HCT116 (cell line): ENCODE results near the gene SPATA25. TPM values are rescaled to one million over a fixed set of nuclear protein-coding genes. Genes with fewer than 3 reads are reported as not detected.

Source experiments
- ATAC-seq: fragments of 200-7000 bp; cut with Tn5 transposase; 2 replicates; pipeline ENCODE4 v1.9.1; 2020; ENCODE audit warnings: mild to moderate bottlenecking, moderate library complexity
- BruUV-seq: library from RNA; stranded (reverse); fragments of 400-500 nt; replicated peaks from 2 replicates; lab custom pipeline; 2021; lab: Mats Ljungman, UMichigan
- CTCF ChIA-PET: fragments of 300-600 bp; sonication (Branson Sonifier 250); formaldehyde crosslinking; loops from one replicate; lab custom pipeline; 2021; ENCODE audit warnings: antibody characterized with exemption; lab: Charles Lee
- POLR2A ChIA-PET: fragments of 300-600, 350-600 bp; sonication (Branson Sonifier 250); formaldehyde crosslinking; loops from one replicate; lab custom pipeline; 2021; ENCODE audit warnings: antibody characterized with exemption; lab: Charles Lee
- RAD21 ChIA-PET, 2 experiments: fragments of 300-600 bp; sonication (Branson Sonifier 250); formaldehyde crosslinking; loops; one replicate each; lab custom pipeline; 2023; ENCODE audit warnings: low total read pairs in 2 of 2; ENCODE audit not compliant: uncharacterized antibody in 2 of 2, unreplicated experiment in 2 of 2, low non-redundant PET in 1 of 2; lab: Charles Lee
- DNase-seq: peaks from one replicate; pipeline ENCODE4 v3.0.0-alpha.2; 2010; ENCODE audit warnings: low read depth, low spot score
- H2AFZ ChIP-seq: fragments of 200-600 bp; shearing (Covaris generic), sonication (generic); 2 replicates; pipeline ENCODE4 v1.6.1; 2017; ENCODE audit warnings: low read depth, mixed run types, mixed read lengths, antibody characterized with exemption, low read length; ENCODE audit not compliant: poor library complexity, severe bottlenecking
- H3K27ac ChIP-seq: 2 replicates; pipeline ENCODE4 v1.5.1; 2012; ENCODE audit warnings: low read depth, low read length
- H3K27me3 ChIP-seq: fragments of 200-600 bp; sonication (generic); 2 replicates; pipeline ENCODE4 v1.6.1; 2016; ENCODE audit warnings: mixed run types, low read length, mixed read lengths; ENCODE audit not compliant: insufficient read depth
- H3K36me3 ChIP-seq, 2 experiments: fragments of 200-500 bp in 1 of 2; fragments of 200-600 bp in 1 of 2; sonication (Bioruptor generic) in 1 of 2; sonication (generic) in 1 of 2; 2 replicates each; pipeline versions ENCODE4 v1.5.1 to v1.6.1; 2014 to 2016; ENCODE audit warnings: low read length in 2 of 2, inconsistent platforms in 1 of 2, mixed read lengths in 1 of 2, mixed run types in 1 of 2; ENCODE audit not compliant: insufficient read depth in 2 of 2, control insufficient read depth in 1 of 2
- H3K4me1 ChIP-seq, 2 experiments: fragments of 200-600 bp in 1 of 2; sonication (generic) in 1 of 2; 2 replicates each; pipeline versions ENCODE4 v1.5.1 to v1.6.1; 2012 to 2017; ENCODE audit warnings: low read length in 2 of 2, inconsistent platforms in 1 of 2, mild to moderate bottlenecking in 1 of 2, mixed read lengths in 1 of 2, mixed run types in 1 of 2, moderate library complexity in 1 of 2; ENCODE audit not compliant: insufficient read depth in 2 of 2, control insufficient read depth in 1 of 2
- H3K4me2 ChIP-seq: fragments of 200-600 bp; sonication (generic); 2 replicates; pipeline ENCODE4 v1.6.1; 2017; ENCODE audit warnings: mixed run types, low read length, mixed read lengths
- H3K4me3 ChIP-seq, 2 experiments: fragments of 200-600 bp in 1 of 2; sonication (generic) in 1 of 2; replicated peaks in 1 of 2; 2 replicates each; pipeline ENCODE4 v1.5.1; 2011 to 2016; ENCODE audit warnings: low read length in 2 of 2, control low read depth in 1 of 2, low read depth in 1 of 2, mild to moderate bottlenecking in 1 of 2, mixed read lengths in 1 of 2, mixed run types in 1 of 2
- H3K79me2 ChIP-seq: fragments of 200-600 bp; sonication (generic); 2 replicates; pipeline ENCODE4 v1.6.1; 2017; ENCODE audit warnings: mild to moderate bottlenecking, mixed run types, low read length, moderate library complexity, mixed read lengths; ENCODE audit not compliant: insufficient read depth
- H3K9ac ChIP-seq: fragments of 200-600 bp; sonication (generic); 2 replicates; pipeline ENCODE4 v1.6.1; 2016; ENCODE audit warnings: low read length, mixed read lengths
- H3K9me2 ChIP-seq: fragments of 200-600 bp; sonication (generic), shearing (Covaris generic); 2 replicates; pipeline ENCODE4 v1.6.1; 2017; ENCODE audit warnings: mixed run types, mild to moderate bottlenecking, moderate library complexity; ENCODE audit not compliant: insufficient read depth
- H3K9me3 ChIP-seq, 2 experiments: fragments of 200-500 bp in 1 of 2; fragments of 200-600 bp in 1 of 2; sonication (Bioruptor generic) in 1 of 2; sonication (generic) in 1 of 2; 2 replicates each; pipeline ENCODE4 v1.6.1; 2014 to 2017; ENCODE audit warnings: low read length in 2 of 2, mixed read lengths in 2 of 2, inconsistent platforms in 1 of 2, low read depth in 1 of 2, mild to moderate bottlenecking in 1 of 2, mixed run types in 1 of 2, moderate library complexity in 1 of 2; ENCODE audit not compliant: control insufficient read depth in 1 of 2, insufficient read depth in 1 of 2
- H4K20me1 ChIP-seq: fragments of 200-600 bp; sonication (generic), shearing (Covaris generic); 2 replicates; pipeline ENCODE4 v1.6.1; 2017; ENCODE audit warnings: mixed run types, mild to moderate bottlenecking, moderate library complexity; ENCODE audit not compliant: insufficient read depth
- CEBPB ChIP-seq: IDR thresholded peaks from 2 replicates; pipeline ENCODE4 v1.6.1; 2012; ENCODE audit warnings: low read depth
- EGR1 ChIP-seq: IDR thresholded peaks from 2 replicates; pipeline ENCODE4 v1.6.1; 2012; ENCODE audit warnings: low read depth
- EZH2 ChIP-seq: fragments of 200-600 bp; sonication (generic); IDR thresholded peaks from 2 replicates; pipeline ENCODE4 v1.6.1; 2017; ENCODE audit warnings: antibody characterized with exemption, mixed run types
- EZH2phosphoT487 ChIP-seq: fragments of 200-600 bp; IDR thresholded peaks from 2 replicates; pipeline ENCODE4 v1.6.1; 2018; ENCODE audit warnings: antibody characterized with exemption, borderline replicate concordance
- POLR2A ChIP-seq: IDR thresholded peaks from 2 replicates; pipeline ENCODE4 v1.7.0; 2011; ENCODE audit warnings: borderline replicate concordance; ENCODE audit not compliant: insufficient read depth, insufficient read length; ENCODE audit errors: extremely low read depth
- POLR2AphosphoS5 ChIP-seq: IDR thresholded peaks from 2 replicates; pipeline ENCODE4 v1.6.1; 2011; ENCODE audit warnings: mild to moderate bottlenecking, low read depth, low read length, moderate library complexity
- REST ChIP-seq: IDR thresholded peaks from 2 replicates; pipeline ENCODE4 v1.6.1; 2012; ENCODE audit warnings: low read depth
- SIN3A ChIP-seq: IDR thresholded peaks from 2 replicates; pipeline ENCODE4 v1.6.1; 2012; ENCODE audit warnings: low read depth
- SP1 ChIP-seq: IDR thresholded peaks from 2 replicates; pipeline ENCODE4 v1.6.1; 2012; ENCODE audit warnings: low read depth
- SRF ChIP-seq: IDR thresholded peaks from 2 replicates; pipeline ENCODE4 v1.6.1; 2012; ENCODE audit warnings: low read depth
- ZFX ChIP-seq: fragments of 450-650 bp; IDR thresholded peaks from 2 replicates; pipeline ENCODE4 v1.6.1; 2017
- intact Hi-C: fragments of 100-400 bp; cut with micrococcal nuclease; formaldehyde crosslinking; loops from 2 replicates; pipeline ENCODE4 v1.10.0; 2022
- total RNA-seq: library from RNA; stranded (reverse); gene quantifications from one replicate; pipeline ENCODE4 v1.2.1, GENCODE V29; 2021; ENCODE audit not compliant: unreplicated experiment
- TF ChIP-seq, protein P1 (sequence below): IDR thresholded peaks from 2 replicates; pipeline ENCODE4 v1.6.1; 2012
- TF ChIP-seq, protein P2 (sequence below): IDR thresholded peaks from 2 replicates; pipeline ENCODE4 v1.6.1; 2012

The SPATA25 gene
- total RNA-seq, 1 experiment from 2014 or later: 0.42 TPM

GRCh38 chr20:45935416-45936046, 48.1 kb upstream of the SPATA25 start:
- DNase-seq (no peak), ATAC-seq (peak; percentile 9; the same call in 1 of the 2 replicates)
- H3K9me2 ChIP-seq: no peaks in the 10 kb centered on the region
- ChIA-PET RAD21 (no interaction called here), POLR2A (interaction anchor here (0.6 to 2.6 kb wide), 11 partner anchors 11 to 200 kb away, joined by 3 to 36 read pairs (median 5); partner anchors contain the start of genes ZNF335 and ZSWIM1), CTCF (interaction anchor here (2.6 kb wide), 1 partner anchor 34 kb away, joined by 30 read pairs; no protein-coding TSS in a partner anchor)
- H3K9me3 ChIP-seq: no peaks in the 10 kb centered on the region
- no peaks in the 10 kb centered on the region for H4K20me1 ChIP-seq
- peaks cover 14 to 27% of the 10 kb centered on the region in 2 experiments for H3K36me3 ChIP-seq
- H3K9ac ChIP-seq: peak overlapping the region; percentile 98
- TSS peak; percentile 72 for BruUV-seq
- no peaks in the 10 kb centered on the region for H3K27me3 ChIP-seq
- peak overlapping the region; percentile 76 for H3K4me2 ChIP-seq
- peak overlapping the region; percentile 91 to 94 for H3K4me3 ChIP-seq
- peaks cover 4 to 32% of the 10 kb centered on the region in 2 experiments; a peak in 3 of 4 replicates for H3K4me1 ChIP-seq
- H3K79me2 ChIP-seq: peaks cover 31% of the 10 kb centered on the region
- intact Hi-C loops: loop anchor here (10.0 kb wide), 2 partner anchors 101 to 391 kb away; partner anchors contain the start of genes EPPIN and SNX21
- no peak for TF ChIP-seq EZH2phosphoT487
- TF ChIP-seq SP1: no peak
- TF ChIP-seq ZFX: no peak
- TF ChIP-seq POLR2A: no peak
- no peak for TF ChIP-seq EGR1
- no peak for TF ChIP-seq POLR2AphosphoS5
- no peak for TF ChIP-seq EZH2
- TF ChIP-seq, protein P1, sequence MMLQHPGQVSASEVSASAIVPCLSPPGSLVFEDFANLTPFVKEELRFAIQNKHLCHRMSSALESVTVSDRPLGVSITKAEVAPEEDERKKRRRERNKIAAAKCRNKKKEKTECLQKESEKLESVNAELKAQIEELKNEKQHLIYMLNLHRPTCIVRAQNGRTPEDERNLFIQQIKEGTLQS: no peak
- no peak; the same call in none of the 2 replicates for TF ChIP-seq SIN3A
- TF ChIP-seq REST: no peak
- no peak for TF ChIP-seq SRF
- TF ChIP-seq, protein P2, sequence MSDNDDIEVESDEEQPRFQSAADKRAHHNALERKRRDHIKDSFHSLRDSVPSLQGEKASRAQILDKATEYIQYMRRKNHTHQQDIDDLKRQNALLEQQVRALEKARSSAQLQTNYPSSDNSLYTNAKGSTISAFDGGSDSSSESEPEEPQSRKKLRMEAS: no peak
- TF ChIP-seq CEBPB: no peak
- H3K27ac ChIP-seq: peak overlapping the region; percentile 49
- H2AFZ ChIP-seq: no peak overlapping the region
